ENCODE data around the gene LIPF. TPM values are rescaled to one million over a fixed set of nuclear protein-coding genes. Genes with fewer than 3 reads are reported as not detected.

LIPF gene, protein sequence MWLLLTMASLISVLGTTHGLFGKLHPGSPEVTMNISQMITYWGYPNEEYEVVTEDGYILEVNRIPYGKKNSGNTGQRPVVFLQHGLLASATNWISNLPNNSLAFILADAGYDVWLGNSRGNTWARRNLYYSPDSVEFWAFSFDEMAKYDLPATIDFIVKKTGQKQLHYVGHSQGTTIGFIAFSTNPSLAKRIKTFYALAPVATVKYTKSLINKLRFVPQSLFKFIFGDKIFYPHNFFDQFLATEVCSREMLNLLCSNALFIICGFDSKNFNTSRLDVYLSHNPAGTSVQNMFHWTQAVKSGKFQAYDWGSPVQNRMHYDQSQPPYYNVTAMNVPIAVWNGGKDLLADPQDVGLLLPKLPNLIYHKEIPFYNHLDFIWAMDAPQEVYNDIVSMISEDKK
- not detected for total RNA-seq
- 1 to 10 TPM in 1 of 2 donors, not detected in 1; 1.2 TPM for polyA plus RNA-seq

DNA sequence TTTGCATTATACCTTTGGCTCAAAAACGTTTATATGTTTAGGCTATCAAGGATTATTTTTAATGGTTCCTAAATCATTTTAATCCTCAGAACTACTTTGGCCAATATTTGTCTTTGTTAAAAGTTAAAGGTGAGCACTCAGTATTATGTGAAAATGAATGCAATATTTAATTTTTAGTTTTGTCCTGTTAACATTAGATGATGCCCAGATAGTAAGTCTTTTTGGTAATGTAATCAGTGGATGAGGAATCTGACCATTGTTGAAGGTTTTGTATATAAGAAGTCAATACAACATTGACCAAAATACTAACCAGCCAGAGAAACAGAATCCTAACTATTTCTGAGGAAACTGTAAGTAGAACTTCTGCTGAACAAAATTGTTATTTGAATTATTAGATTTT, at the start of gene LIPF:
LIPF (plus strand) TSS at position 301 of the 400 bp plus-strand sequence. CDS start 2,856 bp downstream, outside the sequence.
- H3K4me1 ChIP-seq, result no peaks in the 10 kb centered on the region
- TF ChIP-seq, protein P1, sequence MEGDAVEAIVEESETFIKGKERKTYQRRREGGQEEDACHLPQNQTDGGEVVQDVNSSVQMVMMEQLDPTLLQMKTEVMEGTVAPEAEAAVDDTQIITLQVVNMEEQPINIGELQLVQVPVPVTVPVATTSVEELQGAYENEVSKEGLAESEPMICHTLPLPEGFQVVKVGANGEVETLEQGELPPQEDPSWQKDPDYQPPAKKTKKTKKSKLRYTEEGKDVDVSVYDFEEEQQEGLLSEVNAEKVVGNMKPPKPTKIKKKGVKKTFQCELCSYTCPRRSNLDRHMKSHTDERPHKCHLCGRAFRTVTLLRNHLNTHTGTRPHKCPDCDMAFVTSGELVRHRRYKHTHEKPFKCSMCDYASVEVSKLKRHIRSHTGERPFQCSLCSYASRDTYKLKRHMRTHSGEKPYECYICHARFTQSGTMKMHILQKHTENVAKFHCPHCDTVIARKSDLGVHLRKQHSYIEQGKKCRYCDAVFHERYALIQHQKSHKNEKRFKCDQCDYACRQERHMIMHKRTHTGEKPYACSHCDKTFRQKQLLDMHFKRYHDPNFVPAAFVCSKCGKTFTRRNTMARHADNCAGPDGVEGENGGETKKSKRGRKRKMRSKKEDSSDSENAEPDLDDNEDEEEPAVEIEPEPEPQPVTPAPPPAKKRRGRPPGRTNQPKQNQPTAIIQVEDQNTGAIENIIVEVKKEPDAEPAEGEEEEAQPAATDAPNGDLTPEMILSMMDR (IDR thresholded peaks at IDR 0.05), result no peak
- WGBS, 2 donors, result 25 to 26% methylated on average over 1 of the region's 1 CpG
- no peak within 1 kb of the TSS for H3K27ac ChIP-seq
- DNase-seq (no peak), FAIRE-seq (no peak), ATAC-seq (no peak)
- H3K36me3 ChIP-seq, result no peaks in the 10 kb centered on the region
- no peaks in the 10 kb centered on the region for H3K9me3 ChIP-seq
- H3K27me3 ChIP-seq, result no peaks in the 10 kb centered on the region
- intact Hi-C loops (cut with DNase I), result no loop called here
- no peak within 1 kb of the TSS for H3K4me3 ChIP-seq

DNA sequence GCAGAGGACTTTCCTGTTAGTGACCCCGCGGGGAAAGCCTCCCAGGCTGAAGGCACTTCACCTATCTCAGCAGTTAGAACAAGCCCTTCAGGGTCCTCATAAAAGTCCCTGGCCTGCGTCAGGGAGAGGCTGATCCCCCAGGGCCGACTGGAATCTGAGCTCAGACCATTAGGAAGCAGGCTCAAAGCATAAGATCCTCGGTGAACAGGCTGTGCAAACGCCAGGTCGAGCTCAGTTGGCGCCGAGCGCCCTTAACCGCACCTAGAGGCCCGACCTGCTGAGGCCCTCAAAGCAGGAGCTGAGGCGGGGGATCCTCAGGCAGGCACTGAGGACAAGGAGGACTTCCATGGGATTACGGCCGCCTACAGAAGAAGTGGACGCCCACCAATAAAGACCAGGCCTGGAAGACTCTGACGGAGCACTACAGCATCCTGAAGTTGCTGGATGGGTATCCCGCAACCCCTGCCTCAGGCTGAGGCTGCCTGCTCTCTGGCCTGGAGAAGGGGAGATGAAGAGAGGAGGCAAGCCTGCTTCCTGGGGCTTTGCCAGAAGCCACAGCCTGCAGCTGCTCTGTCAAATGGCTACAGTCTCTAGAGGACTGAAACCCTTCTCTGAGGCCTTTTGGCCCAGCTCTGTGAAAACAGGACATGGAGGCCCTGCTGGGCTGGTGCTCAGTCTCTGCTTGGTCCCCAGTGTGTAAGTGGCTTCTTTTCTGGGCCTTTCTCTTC, 47.8 kb upstream of the LIPF start:
- no peaks in the 10 kb centered on the region for H3K9me3 ChIP-seq
- FAIRE-seq, result no peak
- H3K27me3 ChIP-seq, result no peaks in the 10 kb centered on the region
- no peak for ATAC-seq
- peak in 2 of 6 donors; percentile 31 to 34 for DNase-seq
- H3K27ac ChIP-seq, result no peak overlapping the region
- no peak overlapping the region for H3K4me3 ChIP-seq
- intact Hi-C loops (cut with DNase I), result no loop called here
- TF ChIP-seq, protein P1 (IDR thresholded peaks at IDR 0.05), result no peak
- no peaks in the 10 kb centered on the region for H3K4me1 ChIP-seq
- no peaks in the 10 kb centered on the region for H3K36me3 ChIP-seq
- 84 to 89% methylated on average over 18 of the region's 18 CpGs for whole genome bisulfite sequencing, 2 donors

DNA sequence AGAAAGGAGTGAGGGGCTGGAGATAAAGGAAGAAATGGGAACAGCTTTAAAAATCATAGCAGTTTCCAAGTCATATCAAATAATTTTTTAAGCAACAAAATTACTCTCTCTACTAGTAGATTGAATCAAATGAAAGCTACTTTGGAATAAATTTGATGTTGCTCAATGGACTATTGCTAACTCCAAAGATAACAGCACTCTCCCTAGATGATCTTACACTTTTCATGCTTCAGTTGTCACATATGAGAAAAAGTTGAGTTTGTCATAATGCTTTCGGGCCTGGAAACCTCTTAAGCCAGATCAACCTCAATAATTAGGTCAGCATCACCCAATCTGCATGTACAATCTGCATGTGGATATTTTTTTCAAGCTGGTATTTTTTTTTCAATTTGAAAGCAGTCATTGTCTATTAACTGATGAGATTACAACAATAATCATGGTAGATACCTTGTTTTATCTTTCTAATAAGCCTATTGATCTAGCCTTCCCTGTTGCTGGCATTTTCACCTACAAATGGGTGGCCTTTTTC, 46.4 kb upstream of the LIPF start:
- H3K36me3 ChIP-seq, result no peaks in the 10 kb centered on the region
- DNase-seq (no peak), FAIRE-seq (no peak), ATAC-seq (no peak)
- H3K4me3 ChIP-seq, result no peak overlapping the region
- WGBS, 2 donors, result 80 to 83% methylated on average over 1 of the region's 1 CpG
- intact Hi-C loops (cut with DNase I), result no loop called here
- no peaks in the 10 kb centered on the region for H3K27me3 ChIP-seq
- no peak overlapping the region for H3K27ac ChIP-seq
- H3K9me3 ChIP-seq, result no peaks in the 10 kb centered on the region
- no peaks in the 10 kb centered on the region for H3K4me1 ChIP-seq
- TF ChIP-seq, protein P1 (IDR thresholded peaks at IDR 0.05), result no peak

DNA sequence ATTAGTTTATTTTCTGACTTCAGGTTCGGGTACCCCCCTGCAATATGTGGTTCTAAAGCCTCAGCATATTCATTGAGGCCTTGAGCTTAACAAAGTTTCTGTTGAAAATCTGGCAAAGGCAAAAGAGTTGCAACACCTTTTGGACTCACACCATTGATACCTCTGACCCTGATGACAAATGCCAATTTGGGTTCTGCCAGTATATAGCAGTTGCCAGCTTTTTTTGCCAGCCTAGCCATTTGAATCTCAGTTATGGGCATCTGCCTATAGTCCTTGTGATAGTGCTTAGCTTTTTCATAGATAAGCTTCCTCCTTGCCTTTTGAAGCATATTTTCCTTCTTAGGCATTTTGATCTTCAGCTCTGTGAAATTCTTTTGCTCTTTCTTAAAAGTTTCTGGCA, 45.7 kb upstream of the LIPF start:
- Histone ChIP-seq H3K36me3 (no peaks in the 10 kb centered on the region), H3K4me1 (no peaks in the 10 kb centered on the region), H3K27ac (no peak overlapping the region), H3K27me3 (no peaks in the 10 kb centered on the region), H3K9me3 (no peaks in the 10 kb centered on the region), H3K4me3 (no peak overlapping the region)
- TF ChIP-seq, protein P1 (IDR thresholded peaks at IDR 0.05), result no peak
- FAIRE-seq (no peak), ATAC-seq (no peak), DNase-seq (peak in 1 of 6 donors; percentile 14)
- intact Hi-C loops (cut with DNase I), result no loop called here
- whole genome bisulfite sequencing, 2 donors, result 47 to 58% methylated on average over 1 of the region's 1 CpG
